Lower leg skin (tissue), 4 donors: ENCODE data around the gene ATF7IP2. TPM values are rescaled to one million over a fixed set of nuclear protein-coding genes. Genes with fewer than 3 reads are reported as not detected.
"Not testable (repeated sequence)": the region's sequence is repeated elsewhere in the genome, so short reads cannot be mapped to it uniquely, and the experiment has no call there.

Source experiments
- DNase-seq, 2 donors: peaks; one replicate each; pipeline ENCODE4 v3.0.0-alpha.2; 2019; ENCODE audit warnings: low spot score in 2 of 2
- H3K4me3 ChIP-seq: fragments of 200-600 bp; sonication (generic); 2 replicates; pipeline ENCODE4 v1.5.1; 2017; ENCODE audit warnings: mild to moderate bottlenecking, low read depth; ENCODE audit not compliant: poor library complexity, severe bottlenecking
- CTCF ChIP-seq, 3 donors: fragments of 450-650 bp; IDR thresholded peaks; one replicate each; pipeline ENCODE4 v1.5.1; 2016; ENCODE audit warnings: antibody characterized with exemption in 3 of 3, mild to moderate bottlenecking in 3 of 3, moderate library complexity in 2 of 3
- POLR2A ChIP-seq, 2 donors: fragments of 450-650 bp; IDR thresholded peaks; one replicate each; pipeline ENCODE4 v1.6.1; 2016 to 2017; ENCODE audit warnings: antibody characterized with exemption in 2 of 2, mild to moderate bottlenecking in 1 of 2, moderate library complexity in 1 of 2
- WGBS, 2 donors: methylation state at CpG; one replicate each; pipeline ENCODE4 v1.1.5; 2018; 5-methylcytosine and 5-hydroxymethylcytosine counted together
- intact Hi-C: fragments of 100-400 bp; cut with DNase I; formaldehyde crosslinking; loops from one replicate; pipeline ENCODE4 v1.15.0; 2023; ENCODE audit warnings: low total_unique reads
- total RNA-seq, 4 donors: library from RNA; depleted of rRNA; stranded (reverse); fragments of >200 nt; gene quantifications; one replicate each; pipeline ENCODE4 v1.1.0, GENCODE V29; 2016

The ATF7IP2 gene
- total RNA-seq, 4 donors from 2014 or later, result 2.4 to 7.3 (median 3.4) TPM

GRCh38 chr16:10390867-10391266, 5.0 kb downstream of the ATF7IP2 start:
- 95 to 97% methylated on average over 5 of the region's 5 CpGs for WGBS, 2 donors
- TF ChIP-seq CTCF (IDR thresholded peaks at IDR 0.05), result no peak
- no peak for DNase-seq

GRCh38 chr16:10391339-10391738, 5.5 kb downstream of the ATF7IP2 start:
- intact Hi-C loops, result no loop called here
- WGBS, 2 donors, result 97 to 98% methylated on average over 3 of the region's 3 CpGs
- DNase-seq, result no peak
- TF ChIP-seq POLR2A (IDR thresholded peaks at IDR 0.05), result no peak
- no peak for TF ChIP-seq CTCF (IDR thresholded peaks at IDR 0.05)
- no peak overlapping the region for H3K4me3 ChIP-seq

More at GRCh38 chr16:10390867-10391266, 5.0 kb downstream of the ATF7IP2 start:
- intact Hi-C loops, result no loop called here
- H3K4me3 ChIP-seq, result no peak overlapping the region

- DNase-seq, result no peak
- WGBS, 2 donors, result 92 to 96% methylated on average over 1 of the region's 1 CpG
- TF ChIP-seq POLR2A (IDR thresholded peaks at IDR 0.05), result no peak
- TF ChIP-seq CTCF (IDR thresholded peaks at IDR 0.05), result no peak
- H3K4me3 ChIP-seq, result no peak overlapping the region
- intact Hi-C loops, result no loop called here
Measured at GRCh38 chr16:10402975-10403374, 17.1 kb downstream of the ATF7IP2 start.

GRCh38 chr16:10405386-10405939, 19.6 kb downstream of the ATF7IP2 start:
- no peak for TF ChIP-seq POLR2A (IDR thresholded peaks at IDR 0.05)
- WGBS, 2 donors, result 82% methylated on average over 4 of the region's 4 CpGs
- no peak overlapping the region for H3K4me3 ChIP-seq
- DNase-seq, result no peak
- intact Hi-C loops, result no loop called here

- no peak overlapping the region for H3K4me3 ChIP-seq
- no peak for DNase-seq
- intact Hi-C loops, result no loop called here
- WGBS, 2 donors, result 83 to 93% methylated on average over 8 of the region's 8 CpGs
- TF ChIP-seq CTCF (IDR thresholded peaks at IDR 0.05) (no peak), POLR2A (IDR thresholded peaks at IDR 0.05) (no peak)
Measured at GRCh38 chr16:10408824-10409381, 23.0 kb downstream of the ATF7IP2 start.

GRCh38 chr16:10409713-10410112, 23.9 kb downstream of the ATF7IP2 start:
- H3K4me3 ChIP-seq, intact Hi-C loops, DNase-seq: not testable (repeated sequence)

GRCh38 chr16:10410469-10410868, 24.6 kb downstream of the ATF7IP2 start:
- no peak for DNase-seq
- H3K4me3 ChIP-seq, result no peak overlapping the region
- 88 to 92% methylated on average over 2 of the region's 2 CpGs for WGBS, 2 donors
- intact Hi-C loops, result no loop called here
- TF ChIP-seq POLR2A (IDR thresholded peaks at IDR 0.05) (no peak), CTCF (IDR thresholded peaks at IDR 0.05) (no peak)
